Body of pancreas (tissue), 4 donors: ENCODE measurements around the gene RGS17.

Source experiments
- CTCF ChIP-seq, 7 experiments: fragments of 450-650 bp in 4 of 7; fragments of 200-600 bp in 3 of 7; sonication (generic) in 3 of 7; IDR thresholded peaks; one replicate each; pipeline ENCODE4 v1.5.1; 2016 to 2019; ENCODE audit warnings: antibody characterized with exemption in 7 of 7
- POLR2A ChIP-seq, 3 donors: fragments of 450-650 bp; IDR thresholded peaks; one replicate each; pipeline ENCODE4 v1.6.1; 2016; ENCODE audit warnings: antibody characterized with exemption in 3 of 3, mild to moderate bottlenecking in 2 of 3

GRCh38 chr6:153108315-153108714, 22.8 kb downstream of the RGS17 start:
- peak in 5 of 7 experiments; percentile 4 to 52 (median 37) for TF ChIP-seq CTCF (IDR thresholded peaks at IDR 0.05)
- no peak for TF ChIP-seq POLR2A (IDR thresholded peaks at IDR 0.05)
